Activated CD4-positive, alpha-beta T cell treated with anti-CD3 and anti-CD28 coated beads, Interleukin-2, amount 50 U/mL, for 16 hours (primary cell): Measurements from ENCODE around the gene GOPC.

Experiments used
- DNase-seq: peaks from one replicate; pipeline ENCODE4 v3.0.0-alpha.2; 2020

GOPC gene

GRCh38 chr6:117513778-117514365 is 88.4 kb downstream of the GOPC start:
- DNase-seq: no peak

GRCh38 chr6:117512987-117513573 is 89.2 kb downstream of the GOPC start:
- DNase-seq: no peak

DNA sequence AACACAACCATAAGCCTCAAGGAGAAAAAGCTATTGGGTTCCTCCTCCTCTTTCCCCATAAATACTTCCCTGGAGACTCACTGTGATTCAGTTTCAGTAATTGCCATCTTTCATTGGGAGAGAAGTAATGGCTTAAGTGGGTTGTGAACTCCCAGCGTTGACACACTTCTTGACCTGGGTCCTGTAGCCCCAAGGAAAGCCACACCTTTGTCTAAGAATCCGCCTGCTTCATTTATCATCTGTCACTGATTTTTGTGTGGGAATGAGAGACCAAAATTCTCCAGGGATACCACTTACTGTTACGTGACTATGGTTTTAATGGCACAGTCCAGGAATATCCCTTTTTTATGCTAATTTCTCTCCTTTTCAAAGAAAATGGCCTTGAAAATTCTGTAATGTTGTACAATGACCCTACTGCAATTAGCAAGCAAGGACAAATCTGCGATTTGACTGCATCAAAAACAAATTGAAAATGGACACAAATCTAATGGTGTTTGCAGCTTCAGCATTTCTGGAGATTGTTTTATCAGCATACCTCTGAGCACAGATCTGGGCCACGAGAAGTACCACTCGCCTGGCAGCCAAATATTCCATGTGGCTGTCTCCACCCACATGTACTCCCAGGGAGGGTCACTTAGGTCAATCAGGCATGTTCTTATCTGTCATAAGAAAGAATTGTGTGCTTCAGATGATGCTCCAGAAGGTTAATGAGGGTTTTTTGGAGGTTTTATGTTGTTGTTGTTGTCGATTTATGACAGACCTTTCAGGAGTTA is 90.1 kb downstream of the GOPC start:
- DNase-seq: no peak
